NCI-H146 treated with DMSO at 0.1 percent for 48 hours (cell line): Measurements from ENCODE around the gene IFITM2.
"Not testable (repeated sequence)": the region's sequence is repeated elsewhere in the genome, so short reads cannot be mapped to it uniquely, and the experiment has no call there.

Experiments used
- DNase-seq: peaks from one replicate; lab custom pipeline; 2025; ENCODE audit not compliant: unreplicated experiment; lab: John Stamatoyannopoulos, UW

The IFITM2 gene

GRCh38 chr11:306645-307371 is 808 bp upstream of the IFITM2 start:
- DNase-seq, result no peak

- DNase-seq, result not testable (repeated sequence)
Measured at GRCh38 chr11:308740-309665, 1.4 kb downstream of the IFITM2 start.

- DNase-seq, result not testable (repeated sequence)
Measured at GRCh38 chr11:309979-310572, 2.5 kb downstream of the IFITM2 start.

- not testable (repeated sequence) for DNase-seq
Measured at GRCh38 chr11:311013-311748, 3.6 kb downstream of the IFITM2 start.

GRCh38 chr11:312092-312816 is 4.6 kb downstream of the IFITM2 start:
- no peak for DNase-seq

GRCh38 chr11:313304-313786 is 5.7 kb downstream of the IFITM2 start:
- DNase-seq, result no peak

GRCh38 chr11:313787-314553 is 6.4 kb downstream of the IFITM2 start, which contains the start of gene IFITM1:
TSS of gene IFITM1 (plus strand) at chr11:314040. CDS start at chr11:314171, 131 bp downstream.
- no peak for DNase-seq

GRCh38 chr11:314554-314875 is 6.9 kb downstream of the IFITM2 start:
- DNase-seq, result not testable (repeated sequence)

GRCh38 chr11:315051-315481 is 7.5 kb downstream of the IFITM2 start:
- no peak for DNase-seq

GRCh38 chr11:315516-315994 is 7.9 kb downstream of the IFITM2 start:
- DNase-seq, result no peak

GRCh38 chr11:316031-316701 is 8.6 kb downstream of the IFITM2 start:
- no peak for DNase-seq

- no peak for DNase-seq
Measured at GRCh38 chr11:316891-317301, 9.3 kb downstream of the IFITM2 start.

- not testable (repeated sequence) for DNase-seq
Measured at GRCh38 chr11:317668-318404, 10.2 kb downstream of the IFITM2 start.

- DNase-seq, result not testable (repeated sequence)
Measured at GRCh38 chr11:318405-319120, 10.9 kb downstream of the IFITM2 start.

GRCh38 chr11:319121-319887 is 11.7 kb downstream of the IFITM2 start:
- not testable (repeated sequence) for DNase-seq

- not testable (repeated sequence) for DNase-seq
Measured at GRCh38 chr11:319888-320273, 12.3 kb downstream of the IFITM2 start.

GRCh38 chr11:324156-324555 is 16.5 kb downstream of the IFITM2 start:
- DNase-seq, result no peak
